A549 (cell line): ENCODE measurements around the gene FADS3.

Experiments
- BCL3 ChIP-seq: fragments of >200 bp; sonication (Bioruptor Twin); formaldehyde crosslinking; IDR thresholded peaks from 3 replicates; pipeline ENCODE4 v1.6.1; 2016
- CEBPB ChIP-seq, 2 experiments: fragments of >200 bp in 1 of 2; sonication (Bioruptor Twin) in 1 of 2; formaldehyde crosslinking in 1 of 2; IDR thresholded peaks; 2 replicates each; pipeline ENCODE4 v1.6.1; 2012 to 2016
- E2F6 ChIP-seq: IDR thresholded peaks from 2 replicates; pipeline ENCODE4 v1.6.1; 2012; ENCODE audit warnings: low read depth, borderline replicate concordance
- EP300 ChIP-seq, 2 experiments: fragments of >200 bp; sonication (Bioruptor Twin); formaldehyde crosslinking; IDR thresholded peaks; 2 replicates in 1 of 2; 3 replicates in 1 of 2; pipeline ENCODE4 v1.6.1; 2016 to 2017
- HDAC2 ChIP-seq: fragments of 200-600 bp; sonication (generic); IDR thresholded peaks from 2 replicates; pipeline ENCODE4 v1.6.1; 2016
- HOXB5 ChIP-seq: fragments of 250-450 bp; sonication (Bioruptor Pico); IDR thresholded peaks from 2 replicates; pipeline ENCODE4 v1.5.0; 2020; ENCODE audit warnings: mild to moderate bottlenecking, moderate library complexity
- MAFK ChIP-seq: fragments of 450-650 bp; IDR thresholded peaks from 2 replicates; pipeline ENCODE4 v1.6.1; 2014; ENCODE audit not compliant: partially characterized antibody
- MAZ ChIP-seq: fragments of 150-350 bp; IDR thresholded peaks from 2 replicates; pipeline ENCODE4 v1.6.1; 2014; ENCODE audit warnings: antibody characterized with exemption, low read depth, low read length, borderline replicate concordance
- MYC ChIP-seq: IDR thresholded peaks from 2 replicates; pipeline ENCODE4 v1.6.1; 2012; ENCODE audit warnings: mild to moderate bottlenecking, inconsistent platforms, low read length, improper control_type of control experiment, borderline replicate concordance
- PHF8 ChIP-seq: fragments of 200-600 bp; sonication (generic); IDR thresholded peaks from 2 replicates; pipeline ENCODE4 v1.6.1; 2016; ENCODE audit warnings: low read depth, mild to moderate bottlenecking, antibody characterized with exemption, moderate library complexity, borderline replicate concordance
- REST ChIP-seq: fragments of 200-600 bp; sonication (generic); IDR thresholded peaks from 2 replicates; pipeline ENCODE4 v1.6.1; 2016; ENCODE audit warnings: antibody characterized with exemption, mild to moderate bottlenecking, moderate library complexity
- SMC3 ChIP-seq: fragments of >200 bp; sonication (Bioruptor Twin); formaldehyde crosslinking; IDR thresholded peaks from 3 replicates; pipeline ENCODE4 v1.6.1; 2018; ENCODE audit warnings: inconsistent platforms
- TF ChIP-seq, protein P1 (sequence below): fragments of >200 bp; sonication (Bioruptor Twin); formaldehyde crosslinking; IDR thresholded peaks from 3 replicates; pipeline ENCODE4 v1.5.1; 2016

DNA sequence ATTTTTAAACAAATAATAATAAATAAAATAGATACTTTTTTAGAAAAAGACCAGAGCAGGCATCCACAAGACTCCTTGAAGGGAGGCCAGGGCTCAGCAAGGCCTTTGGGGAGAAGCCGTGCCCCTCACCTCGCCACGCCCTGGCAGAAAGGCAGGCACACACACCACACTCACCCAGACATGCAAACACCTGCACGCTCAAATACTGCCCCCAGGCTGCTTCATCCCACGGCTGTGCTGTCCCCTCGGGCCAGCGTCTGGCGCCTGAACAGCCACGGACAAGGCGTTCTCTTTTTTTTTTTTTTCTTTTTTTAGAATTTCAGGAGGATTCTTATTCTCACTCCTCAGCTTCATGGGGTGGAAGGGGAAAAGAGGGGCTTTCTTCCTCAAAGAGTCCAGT is 1.5 kb downstream of the FADS3 start:
- TF ChIP-seq SMC3 (no peak), MAZ (no peak), HDAC2 (no peak), MAFK (no peak), MYC (no peak), EP300 (IDR thresholded peaks at IDR 0.05) (no peak), BCL3 (no peak), CEBPB (IDR thresholded peaks at IDR 0.05) (no peak), PHF8 (no peak), REST (no peak), E2F6 (no peak), HOXB5 (CRISPR knock-in tag) (no peak)
- TF ChIP-seq, protein P1, sequence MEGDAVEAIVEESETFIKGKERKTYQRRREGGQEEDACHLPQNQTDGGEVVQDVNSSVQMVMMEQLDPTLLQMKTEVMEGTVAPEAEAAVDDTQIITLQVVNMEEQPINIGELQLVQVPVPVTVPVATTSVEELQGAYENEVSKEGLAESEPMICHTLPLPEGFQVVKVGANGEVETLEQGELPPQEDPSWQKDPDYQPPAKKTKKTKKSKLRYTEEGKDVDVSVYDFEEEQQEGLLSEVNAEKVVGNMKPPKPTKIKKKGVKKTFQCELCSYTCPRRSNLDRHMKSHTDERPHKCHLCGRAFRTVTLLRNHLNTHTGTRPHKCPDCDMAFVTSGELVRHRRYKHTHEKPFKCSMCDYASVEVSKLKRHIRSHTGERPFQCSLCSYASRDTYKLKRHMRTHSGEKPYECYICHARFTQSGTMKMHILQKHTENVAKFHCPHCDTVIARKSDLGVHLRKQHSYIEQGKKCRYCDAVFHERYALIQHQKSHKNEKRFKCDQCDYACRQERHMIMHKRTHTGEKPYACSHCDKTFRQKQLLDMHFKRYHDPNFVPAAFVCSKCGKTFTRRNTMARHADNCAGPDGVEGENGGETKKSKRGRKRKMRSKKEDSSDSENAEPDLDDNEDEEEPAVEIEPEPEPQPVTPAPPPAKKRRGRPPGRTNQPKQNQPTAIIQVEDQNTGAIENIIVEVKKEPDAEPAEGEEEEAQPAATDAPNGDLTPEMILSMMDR: no peak
